Type B pancreatic cell (in vitro differentiated cells): ENCODE data around the gene ITGAE. TPM values are rescaled to one million over a fixed set of nuclear protein-coding genes. Genes with fewer than 3 reads are reported as not detected.

ENCODE experiments used
- DNase-seq: peaks from one replicate; pipeline ENCODE4 v3.0.0; 2021; ENCODE audit warnings: mixed read lengths; ENCODE audit not compliant: unreplicated experiment; ENCODE audit errors: extremely low spot score
- H3K27ac Mint-ChIP-seq: 2 replicates; pipeline ENCODE4 v1.8.0; 2021; ENCODE audit warnings: mild to moderate bottlenecking, mixed read lengths
- H3K27me3 Mint-ChIP-seq: 2 replicates; pipeline ENCODE4 v1.8.0; 2021; ENCODE audit warnings: mixed read lengths
- H3K36me3 Mint-ChIP-seq: 2 replicates; pipeline ENCODE4 v1.8.0; 2021; ENCODE audit warnings: mixed read lengths
- H3K4me1 Mint-ChIP-seq: one replicate; pipeline ENCODE4 v1.8.0; 2021; ENCODE audit warnings: mixed read lengths; ENCODE audit not compliant: unreplicated experiment
- H3K4me3 Mint-ChIP-seq: 2 replicates; pipeline ENCODE4 v1.8.0; 2021; ENCODE audit warnings: mild to moderate bottlenecking, mixed read lengths
- H3K9me3 Mint-ChIP-seq: 2 replicates; pipeline ENCODE4 v1.8.0; 2021; ENCODE audit warnings: mixed read lengths
- total RNA-seq: library from RNA; stranded (reverse); gene quantifications from 2 replicates; pipeline ENCODE4 v1.2.1, GENCODE V29; 2021; ENCODE audit warnings: low replicate concordance
- TF ChIP-seq, protein P1 (sequence below): fragments of 200-600 bp; sonication (generic); conservative IDR thresholded peaks from 2 replicates; pipeline ENCODE4 v1.5.0; 2021; ENCODE audit warnings: antibody characterized with exemption, mild to moderate bottlenecking

ITGAE gene
- total RNA-seq, 1 donor from 2014 or later = 28.8 TPM

GRCh38 chr17:3754066-3754457, 46.9 kb downstream of the ITGAE start:
- H3K36me3 Mint-ChIP-seq = no peaks in the 10 kb centered on the region

GRCh38 chr17:3753624-3754023, 47.4 kb downstream of the ITGAE start:
- no peaks in the 10 kb centered on the region for H3K9me3 Mint-ChIP-seq
- DNase-seq = no peak
- H3K27ac Mint-ChIP-seq = peak overlapping the region; percentile 56
- H3K4me3 Mint-ChIP-seq = no peak overlapping the region
- TF ChIP-seq, protein P1, sequence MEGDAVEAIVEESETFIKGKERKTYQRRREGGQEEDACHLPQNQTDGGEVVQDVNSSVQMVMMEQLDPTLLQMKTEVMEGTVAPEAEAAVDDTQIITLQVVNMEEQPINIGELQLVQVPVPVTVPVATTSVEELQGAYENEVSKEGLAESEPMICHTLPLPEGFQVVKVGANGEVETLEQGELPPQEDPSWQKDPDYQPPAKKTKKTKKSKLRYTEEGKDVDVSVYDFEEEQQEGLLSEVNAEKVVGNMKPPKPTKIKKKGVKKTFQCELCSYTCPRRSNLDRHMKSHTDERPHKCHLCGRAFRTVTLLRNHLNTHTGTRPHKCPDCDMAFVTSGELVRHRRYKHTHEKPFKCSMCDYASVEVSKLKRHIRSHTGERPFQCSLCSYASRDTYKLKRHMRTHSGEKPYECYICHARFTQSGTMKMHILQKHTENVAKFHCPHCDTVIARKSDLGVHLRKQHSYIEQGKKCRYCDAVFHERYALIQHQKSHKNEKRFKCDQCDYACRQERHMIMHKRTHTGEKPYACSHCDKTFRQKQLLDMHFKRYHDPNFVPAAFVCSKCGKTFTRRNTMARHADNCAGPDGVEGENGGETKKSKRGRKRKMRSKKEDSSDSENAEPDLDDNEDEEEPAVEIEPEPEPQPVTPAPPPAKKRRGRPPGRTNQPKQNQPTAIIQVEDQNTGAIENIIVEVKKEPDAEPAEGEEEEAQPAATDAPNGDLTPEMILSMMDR = no peak
- H3K4me1 Mint-ChIP-seq = no peaks in the 10 kb centered on the region
- H3K36me3 Mint-ChIP-seq = no peaks in the 10 kb centered on the region
- no peaks in the 10 kb centered on the region for H3K27me3 Mint-ChIP-seq

More at GRCh38 chr17:3754066-3754457, 46.9 kb downstream of the ITGAE start:
- Mint-ChIP-seq H3K4me3 (peak overlapping the region; percentile 73), H3K27ac (peak overlapping the region; percentile 75), H3K27me3 (no peaks in the 10 kb centered on the region), H3K9me3 (no peaks in the 10 kb centered on the region), H3K4me1 (no peaks in the 10 kb centered on the region)
- DNase-seq = no peak
- TF ChIP-seq, protein P1 = no peak

DNA sequence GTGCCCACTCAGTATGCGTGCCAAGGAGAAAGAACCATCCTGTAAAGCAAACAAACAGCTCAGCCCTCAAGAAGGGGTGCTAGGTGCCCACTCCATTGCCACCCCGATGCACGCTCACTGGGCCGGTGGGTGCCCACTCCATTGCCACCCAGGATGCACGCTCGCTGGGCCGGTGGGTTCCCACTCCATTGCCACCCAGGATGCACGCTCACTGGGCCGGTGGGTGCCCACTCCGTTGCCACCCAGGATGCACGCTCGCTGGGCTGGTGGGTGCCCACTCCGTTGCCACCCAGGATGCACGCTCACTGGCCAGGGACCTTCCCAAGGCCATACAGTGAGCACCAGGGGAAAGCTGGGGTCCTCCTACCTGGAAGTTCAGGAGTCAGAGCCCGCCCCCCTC, 49.2 kb downstream of the ITGAE start:
- no peak overlapping the region for H3K27ac Mint-ChIP-seq
- H3K4me3 Mint-ChIP-seq = no peak overlapping the region
- H3K36me3 Mint-ChIP-seq = no peaks in the 10 kb centered on the region
- TF ChIP-seq, protein P1 = no peak
- H3K4me1 Mint-ChIP-seq = no peaks in the 10 kb centered on the region
- H3K27me3 Mint-ChIP-seq = no peaks in the 10 kb centered on the region
- DNase-seq = no peak
- no peaks in the 10 kb centered on the region for H3K9me3 Mint-ChIP-seq

DNA sequence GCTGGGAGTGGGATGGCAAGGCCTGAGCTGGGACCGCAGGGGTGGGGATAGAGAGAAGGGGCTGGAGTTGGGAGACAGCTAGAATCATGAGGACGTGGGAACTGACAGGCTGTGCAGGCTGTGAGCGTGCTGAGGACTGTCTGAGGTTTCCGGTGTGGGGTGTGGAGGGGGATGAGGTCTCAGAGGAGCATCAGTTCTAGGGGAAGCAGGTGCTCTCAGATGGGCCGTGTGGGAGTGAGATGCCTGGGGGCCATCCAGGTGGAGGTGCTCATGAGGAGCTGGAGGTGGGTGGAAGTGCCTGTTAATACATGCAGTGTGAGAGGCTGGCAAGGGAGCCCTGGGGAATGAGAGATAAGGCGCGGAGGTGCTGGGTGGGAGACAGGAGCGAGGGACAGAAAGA, 50.1 kb downstream of the ITGAE start:
- Mint-ChIP-seq H3K9me3 (no peaks in the 10 kb centered on the region), H3K27ac (no peak overlapping the region), H3K27me3 (no peaks in the 10 kb centered on the region), H3K4me1 (no peaks in the 10 kb centered on the region), H3K4me3 (no peak overlapping the region), H3K36me3 (no peaks in the 10 kb centered on the region)
- DNase-seq = no peak
- TF ChIP-seq, protein P1 = no peak

DNA sequence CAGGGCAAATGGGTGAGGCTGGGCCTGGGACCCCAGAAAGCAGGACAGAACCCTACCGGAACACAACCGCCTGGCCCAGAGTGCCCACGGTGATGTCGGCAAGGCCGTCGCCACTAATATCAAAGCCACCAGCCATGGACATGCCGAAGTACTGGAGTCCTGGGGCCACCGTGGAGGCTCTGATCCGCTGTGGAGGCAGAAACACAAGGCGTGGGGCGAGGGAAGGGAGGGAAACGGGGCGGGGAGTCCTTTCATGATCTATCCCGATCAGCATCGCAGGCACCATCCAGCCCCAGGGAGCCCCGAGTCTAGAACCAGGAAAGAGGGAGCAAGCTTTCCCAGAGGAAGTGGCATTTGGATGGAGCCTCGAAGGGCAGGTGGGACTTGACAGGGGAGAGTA, 50.7 kb downstream of the ITGAE start:
- no peak overlapping the region for H3K4me3 Mint-ChIP-seq
- H3K36me3 Mint-ChIP-seq = no peaks in the 10 kb centered on the region
- TF ChIP-seq, protein P1 = no peak
- no peaks in the 10 kb centered on the region for H3K4me1 Mint-ChIP-seq
- H3K27me3 Mint-ChIP-seq = no peaks in the 10 kb centered on the region
- DNase-seq = no peak
- no peaks in the 10 kb centered on the region for H3K9me3 Mint-ChIP-seq
- no peak overlapping the region for H3K27ac Mint-ChIP-seq

DNA sequence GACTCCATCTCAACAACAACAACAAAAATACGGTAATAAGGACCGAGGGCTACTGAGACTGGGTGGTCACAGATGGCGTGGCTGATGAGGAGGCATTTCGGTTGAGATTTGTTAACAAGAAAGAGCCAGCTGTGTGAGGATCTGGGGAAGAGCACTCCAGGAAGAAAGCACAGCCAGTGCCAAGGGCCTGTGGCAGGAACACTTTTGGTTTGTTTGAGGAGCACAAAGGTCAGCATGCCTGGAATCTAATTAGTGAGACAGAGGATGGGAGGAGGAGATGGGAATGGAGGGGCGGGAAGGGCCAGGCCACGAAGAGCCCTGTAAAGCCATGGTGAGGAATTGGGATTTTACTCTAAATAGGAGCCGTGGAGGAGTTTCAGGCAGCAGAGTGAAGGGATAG, 52.4 kb downstream of the ITGAE start:
- Mint-ChIP-seq H3K4me3 (no peak overlapping the region), H3K4me1 (no peaks in the 10 kb centered on the region), H3K9me3 (no peaks in the 10 kb centered on the region), H3K27me3 (no peaks in the 10 kb centered on the region), H3K27ac (no peak overlapping the region), H3K36me3 (no peaks in the 10 kb centered on the region)
- TF ChIP-seq, protein P1 = no peak
- no peak for DNase-seq
